NCI-H446 (cell line): ENCODE data around the gene RBM19.
"Not testable (repeated sequence)": the region's sequence is repeated elsewhere in the genome, so short reads cannot be mapped to it uniquely, and the experiment has no call there.

Experiments
- DNase-seq, 2 experiments: peaks; one replicate each; lab custom pipeline; 2025; lab: John Stamatoyannopoulos, UW

Gene RBM19

GRCh38 chr12:113827539-113828114 is 138.5 kb downstream of the RBM19 start:
- no peak for DNase-seq

- DNase-seq = no peak
These were observed 139.2 kb downstream of the RBM19 start for GRCh38 chr12:113826805-113827538.

- DNase-seq = no peak
These were observed 140.4 kb downstream of the RBM19 start for GRCh38 chr12:113825705-113826104.

GRCh38 chr12:113823816-113824215 is 142.3 kb downstream of the RBM19 start:
- DNase-seq = no peak

- peak in 1 of 2 experiments; percentile 31 for DNase-seq
These were observed 143.1 kb downstream of the RBM19 start for GRCh38 chr12:113823016-113823415.

GRCh38 chr12:113820842-113821241 is 145.3 kb downstream of the RBM19 start:
- no peak for DNase-seq

GRCh38 chr12:113820309-113820708 is 145.8 kb downstream of the RBM19 start:
- no peak for DNase-seq

- no peak for DNase-seq
These were observed 146.6 kb downstream of the RBM19 start for GRCh38 chr12:113819495-113819894.

- DNase-seq = no peak
These were observed 147.3 kb downstream of the RBM19 start for GRCh38 chr12:113818833-113819232.

GRCh38 chr12:113818283-113818682 is 147.8 kb downstream of the RBM19 start:
- DNase-seq = peak; percentile 37 to 78

- DNase-seq = no peak
These were observed 149.3 kb downstream of the RBM19 start for GRCh38 chr12:113816866-113817265.

- no peak for DNase-seq
These were observed 151.1 kb downstream of the RBM19 start for GRCh38 chr12:113815031-113815430.

- no peak for DNase-seq
These were observed 152.9 kb downstream of the RBM19 start for GRCh38 chr12:113813229-113813541.

GRCh38 chr12:113812411-113813228 is 153.5 kb downstream of the RBM19 start:
- no peak for DNase-seq

GRCh38 chr12:113809462-113810220 is 156.5 kb downstream of the RBM19 start:
- not testable (repeated sequence) for DNase-seq

GRCh38 chr12:113808095-113808951 is 157.8 kb downstream of the RBM19 start:
- DNase-seq = no peak

- no peak for DNase-seq
These were observed 160.5 kb downstream of the RBM19 start for GRCh38 chr12:113805673-113806072.

GRCh38 chr12:113804961-113805600 is 161.0 kb downstream of the RBM19 start:
- no peak for DNase-seq

- DNase-seq = no peak
These were observed 162.4 kb downstream of the RBM19 start for GRCh38 chr12:113803759-113804140.

GRCh38 chr12:113802966-113803758 is 163.0 kb downstream of the RBM19 start:
- DNase-seq = no peak
